GM21786 (cell line): Measurements from ENCODE around the gene BCL7A.
"Not testable (repeated sequence)": the region's sequence is repeated elsewhere in the genome, so short reads cannot be mapped to it uniquely, and the experiment has no call there.

ENCODE experiments used
- ATAC-seq: cut with Tn5 transposase; IDR thresholded peaks from one replicate; pipeline ENCODE4 v1.9.1; 2021; ENCODE audit not compliant: unreplicated experiment

Gene BCL7A

GRCh38 chr12:122024132-122024785 lies 2.6 kb downstream of the BCL7A start:
- ATAC-seq, result peak; percentile 39

GRCh38 chr12:122026706-122027333 lies 5.1 kb downstream of the BCL7A start:
- ATAC-seq, result no peak

GRCh38 chr12:122028165-122028904 lies 6.7 kb downstream of the BCL7A start:
- ATAC-seq, result no peak

GRCh38 chr12:122028905-122029560 lies 7.3 kb downstream of the BCL7A start:
- ATAC-seq, result peak; percentile 45

- no peak for ATAC-seq
Measured at GRCh38 chr12:122029620-122030423, 8.1 kb downstream of the BCL7A start.

GRCh38 chr12:122030424-122031035 lies 8.8 kb downstream of the BCL7A start:
- no peak for ATAC-seq

- no peak for ATAC-seq
Measured at GRCh38 chr12:122031342-122032216, 9.9 kb downstream of the BCL7A start.

- no peak for ATAC-seq
Measured at GRCh38 chr12:122032580-122032979, 10.9 kb downstream of the BCL7A start.

- ATAC-seq, result no peak
Measured at GRCh38 chr12:122035292-122035691, 13.6 kb downstream of the BCL7A start.

- ATAC-seq, result no peak
Measured at GRCh38 chr12:122036153-122036552, 14.5 kb downstream of the BCL7A start.

GRCh38 chr12:122040579-122041386 lies 19.1 kb downstream of the BCL7A start:
- ATAC-seq, result no peak

GRCh38 chr12:122041458-122041857 lies 19.8 kb downstream of the BCL7A start:
- ATAC-seq, result not testable (repeated sequence)

GRCh38 chr12:122042910-122043309 lies 21.2 kb downstream of the BCL7A start:
- ATAC-seq, result no peak

GRCh38 chr12:122043476-122043875 lies 21.8 kb downstream of the BCL7A start:
- no peak for ATAC-seq

- ATAC-seq, result no peak
Measured at GRCh38 chr12:122045262-122045661, 23.6 kb downstream of the BCL7A start.

- no peak for ATAC-seq
Measured at GRCh38 chr12:122046145-122046544, 24.5 kb downstream of the BCL7A start.

GRCh38 chr12:122048151-122048550 lies 26.5 kb downstream of the BCL7A start:
- ATAC-seq, result no peak

GRCh38 chr12:122049827-122050226 lies 28.1 kb downstream of the BCL7A start:
- ATAC-seq, result no peak

- no peak for ATAC-seq
Measured at GRCh38 chr12:122050706-122051105, 29.0 kb downstream of the BCL7A start.
